H7 (cell line): Measurements from ENCODE around the gene ZSWIM6. TPM values are rescaled to one million over a fixed set of nuclear protein-coding genes. Genes with fewer than 3 reads are reported as not detected.
"Not testable (repeated sequence)": the region's sequence is repeated elsewhere in the genome, so short reads cannot be mapped to it uniquely, and the experiment has no call there.

ENCODE experiments used
- DNase-seq: peaks from one replicate; pipeline ENCODE4 v3.0.0; 2012
- H3K27me3 ChIP-seq: 2 replicates; pipeline ENCODE4 v1.6.0; 2011; ENCODE audit warnings: mild to moderate bottlenecking, low read length; ENCODE audit not compliant: control insufficient read depth, insufficient read depth
- H3K36me3 ChIP-seq: replicated peaks from 2 replicates; pipeline ENCODE4 v1.5.1; 2011; ENCODE audit warnings: low read length; ENCODE audit not compliant: control insufficient read depth, insufficient read depth
- H3K4me3 ChIP-seq: 2 replicates; pipeline ENCODE4 v1.5.1; 2011; ENCODE audit warnings: low read depth, mild to moderate bottlenecking, control low read depth, low read length, moderate library complexity; ENCODE audit not compliant: insufficient read depth
- total RNA-seq: library from RNA; depleted of rRNA; stranded (reverse); fragments of >200 nt; shearing (Covaris generic); gene quantifications from 2 replicates; pipeline ENCODE4 v1.2.3, GENCODE V29; 2014

ZSWIM6 gene
- total RNA-seq, 1 experiment from 2014 or later, result 9.1 TPM

DNA sequence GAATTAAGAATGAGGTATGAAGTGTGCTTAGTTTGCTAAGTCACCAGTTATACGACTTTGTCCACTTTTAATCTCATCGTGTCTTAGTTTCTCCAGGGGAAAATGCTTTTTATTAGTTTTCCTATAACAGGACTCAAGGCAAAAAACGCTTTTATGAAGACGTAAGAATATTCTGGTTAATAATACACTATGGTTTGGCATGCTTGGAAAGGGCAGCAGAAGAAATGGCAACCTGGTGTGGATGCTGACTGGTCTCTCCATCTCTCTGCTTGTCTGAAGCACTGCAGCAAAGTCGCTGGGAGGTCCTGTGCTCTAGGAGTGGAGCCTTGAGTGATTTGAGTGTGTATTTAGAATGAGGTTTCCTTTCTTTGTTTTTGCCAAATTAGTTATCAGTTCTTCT lies 78.8 kb downstream of the ZSWIM6 start:
- no peaks in the 10 kb centered on the region for H3K27me3 ChIP-seq
- no peak overlapping the region for H3K4me3 ChIP-seq
- no peaks in the 10 kb centered on the region for H3K36me3 ChIP-seq
- DNase-seq, result no peak

GRCh38 chr5:61412361-61412760 lies 80.3 kb downstream of the ZSWIM6 start:
- no peak for DNase-seq
- H3K36me3 ChIP-seq, result no peaks in the 10 kb centered on the region
- H3K4me3 ChIP-seq, result no peak overlapping the region
- H3K27me3 ChIP-seq, result no peaks in the 10 kb centered on the region

GRCh38 chr5:61413205-61413604 lies 81.1 kb downstream of the ZSWIM6 start:
- not testable (repeated sequence) for H3K36me3 ChIP-seq, H3K4me3 ChIP-seq, DNase-seq, H3K27me3 ChIP-seq

DNA sequence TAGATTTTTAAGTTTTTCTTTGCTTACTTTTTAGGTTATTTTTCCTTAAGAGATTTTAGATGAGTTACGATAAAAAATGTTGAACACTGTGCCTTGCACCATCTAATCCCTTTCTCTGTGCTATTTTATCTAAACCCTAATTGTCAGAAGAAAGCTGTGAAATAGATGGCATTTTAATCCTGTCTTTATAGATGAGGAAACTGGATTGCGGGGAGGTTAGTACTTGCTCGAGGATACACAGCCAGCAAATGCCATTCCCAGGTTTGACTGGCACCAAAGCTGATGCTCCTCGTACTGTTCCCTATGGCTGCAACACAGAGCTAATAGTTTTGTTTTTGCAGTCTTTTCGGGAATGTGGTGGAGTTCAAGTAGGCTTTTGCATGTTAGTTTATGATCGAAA lies 82.7 kb downstream of the ZSWIM6 start:
- no peak for DNase-seq
- Histone ChIP-seq H3K27me3 (no peaks in the 10 kb centered on the region), H3K4me3 (no peak overlapping the region), H3K36me3 (no peaks in the 10 kb centered on the region)

DNA sequence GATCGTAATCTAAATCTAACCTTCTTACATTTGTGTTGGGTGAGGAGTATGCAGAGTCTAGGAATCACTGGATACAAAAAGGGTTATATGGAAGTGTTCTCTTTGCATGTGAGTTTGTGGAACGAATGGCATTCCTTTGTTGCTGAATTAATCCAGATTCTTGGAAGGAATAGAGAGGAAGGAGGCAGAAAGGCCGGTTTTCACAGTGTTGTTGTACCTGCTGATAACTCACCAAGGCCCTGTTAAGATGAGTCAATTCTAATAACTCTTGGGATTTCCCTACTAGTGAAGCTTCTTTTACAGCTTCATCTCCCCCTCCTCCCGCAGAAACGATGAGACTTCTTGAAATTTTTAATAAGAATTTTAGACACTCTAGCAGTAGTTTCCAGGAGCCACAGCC lies 84.0 kb downstream of the ZSWIM6 start:
- Histone ChIP-seq H3K4me3 (no peak overlapping the region), H3K36me3 (no peaks in the 10 kb centered on the region), H3K27me3 (no peaks in the 10 kb centered on the region)
- DNase-seq, result no peak

- no peak for DNase-seq
- Histone ChIP-seq H3K36me3 (no peaks in the 10 kb centered on the region), H3K27me3 (no peaks in the 10 kb centered on the region), H3K4me3 (no peak overlapping the region)
Measured at GRCh38 chr5:61416420-61416819, 84.4 kb downstream of the ZSWIM6 start.

DNA sequence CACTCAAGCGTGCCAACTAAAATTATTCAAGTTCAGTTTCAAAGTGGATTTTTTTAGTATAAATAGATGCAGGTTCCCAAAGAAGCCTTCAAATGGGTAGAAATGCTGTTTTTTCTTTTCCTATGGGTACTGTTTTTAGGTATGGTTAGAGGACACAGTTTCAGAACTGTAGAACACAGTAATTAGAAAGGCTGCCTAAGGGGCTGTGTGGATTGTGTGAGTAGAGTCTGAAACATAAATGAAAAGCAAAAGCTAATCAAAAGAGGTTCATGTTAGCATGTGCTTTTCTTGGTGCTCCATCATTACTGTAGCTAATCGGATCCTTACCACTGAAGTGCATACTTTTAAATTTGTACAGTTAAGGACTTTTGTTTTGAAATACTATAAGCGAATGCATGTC lies 85.3 kb downstream of the ZSWIM6 start:
- Histone ChIP-seq H3K27me3 (no peaks in the 10 kb centered on the region), H3K4me3 (no peak overlapping the region), H3K36me3 (no peaks in the 10 kb centered on the region)
- no peak for DNase-seq

GRCh38 chr5:61417851-61418250 lies 85.8 kb downstream of the ZSWIM6 start:
- Histone ChIP-seq H3K36me3 (no peaks in the 10 kb centered on the region), H3K27me3 (no peaks in the 10 kb centered on the region), H3K4me3 (no peak overlapping the region)
- DNase-seq, result no peak

DNA sequence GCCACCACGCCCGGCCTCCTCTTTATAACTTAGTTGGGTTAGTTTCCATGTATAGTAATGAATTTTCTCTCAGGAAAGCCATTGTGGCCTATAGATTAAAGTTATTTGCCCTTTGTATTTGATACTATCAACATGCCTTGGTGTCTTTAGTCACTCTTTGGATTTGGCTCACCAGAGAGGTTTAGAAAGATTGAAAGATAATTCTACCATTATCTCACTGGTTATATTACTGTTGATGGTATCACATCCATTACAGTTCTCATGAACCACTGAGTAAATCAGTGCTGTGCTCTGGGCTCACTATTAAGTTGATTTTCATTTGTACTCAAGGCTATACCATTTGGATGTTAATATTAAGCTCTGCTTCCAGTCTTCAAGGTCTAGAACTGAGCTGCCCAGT lies 87.0 kb downstream of the ZSWIM6 start:
- Histone ChIP-seq H3K27me3 (no peaks in the 10 kb centered on the region), H3K36me3 (no peaks in the 10 kb centered on the region), H3K4me3 (no peak overlapping the region)
- DNase-seq, result no peak

DNA sequence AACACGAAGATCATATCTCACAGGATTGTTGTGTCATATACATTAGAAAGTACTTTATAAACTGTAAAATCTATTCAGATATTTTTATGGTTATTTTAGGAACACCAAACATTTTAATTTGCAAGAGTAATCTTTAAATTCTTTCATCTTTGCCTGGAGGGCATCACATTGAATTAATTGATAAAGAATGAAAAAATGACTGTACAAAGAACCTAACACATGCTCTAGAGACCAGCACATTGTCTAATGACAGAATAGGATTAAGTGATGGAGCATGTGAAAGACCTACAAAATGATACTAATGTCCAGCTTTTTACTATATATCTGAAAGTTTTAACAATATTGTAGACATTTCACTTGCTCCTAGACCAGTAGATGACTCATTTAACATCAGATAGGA lies 88.0 kb downstream of the ZSWIM6 start:
- DNase-seq, result no peak
- no peak overlapping the region for H3K4me3 ChIP-seq
- no peaks in the 10 kb centered on the region for H3K36me3 ChIP-seq

GRCh38 chr5:61421262-61421661 lies 89.2 kb downstream of the ZSWIM6 start:
- not testable (repeated sequence) for DNase-seq, H3K36me3 ChIP-seq, H3K4me3 ChIP-seq, H3K27me3 ChIP-seq

More for the DNA sequence above, 88.0 kb downstream of the ZSWIM6 start:
- no peaks in the 10 kb centered on the region for H3K27me3 ChIP-seq

GRCh38 chr5:61423487-61424145 lies 91.6 kb downstream of the ZSWIM6 start:
- no peak overlapping the region for H3K4me3 ChIP-seq
- no peaks in the 10 kb centered on the region for H3K27me3 ChIP-seq
- no peaks in the 10 kb centered on the region for H3K36me3 ChIP-seq
- no peak for DNase-seq

DNA sequence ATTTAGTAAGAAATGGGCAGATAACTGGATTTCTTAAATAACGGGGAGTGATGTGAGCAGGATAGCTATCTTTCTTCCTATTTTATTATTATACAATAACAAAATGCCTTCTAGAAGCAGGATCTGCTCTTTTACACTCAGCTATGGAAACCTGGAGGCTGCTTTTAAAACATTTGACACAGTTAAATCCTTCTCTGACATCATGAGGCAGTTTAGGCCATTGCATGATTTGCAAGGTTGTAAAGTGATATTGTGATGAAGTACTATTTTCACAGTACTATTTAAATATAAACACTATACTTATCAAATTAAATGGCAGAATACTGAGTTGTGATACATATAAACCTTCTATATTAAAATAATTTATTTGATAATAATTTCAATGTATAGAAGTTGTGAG lies 93.9 kb downstream of the ZSWIM6 start:
- no peak for DNase-seq
- Histone ChIP-seq H3K4me3 (no peak overlapping the region), H3K27me3 (no peaks in the 10 kb centered on the region), H3K36me3 (no peaks in the 10 kb centered on the region)

DNA sequence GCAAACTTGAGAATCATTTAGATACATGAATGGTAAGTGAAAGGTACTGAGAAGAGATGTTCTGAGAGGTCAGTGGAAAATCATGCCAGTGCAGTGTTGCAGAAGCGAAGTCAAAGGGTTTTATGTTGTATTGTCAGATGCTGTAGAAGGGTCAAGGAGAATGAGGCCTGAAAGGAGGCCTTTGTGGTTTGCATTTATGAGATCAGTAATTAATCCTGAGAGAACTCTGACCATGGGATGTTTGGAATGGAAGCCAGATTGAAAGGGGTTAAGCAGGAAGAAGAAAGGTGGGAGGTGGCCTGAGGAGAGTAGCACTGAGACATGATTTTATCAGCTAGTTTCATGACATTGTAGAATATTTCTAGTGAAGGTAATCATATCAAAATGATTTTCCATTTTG lies 97.8 kb downstream of the ZSWIM6 start:
- no peak overlapping the region for H3K4me3 ChIP-seq
- DNase-seq, result no peak
- no peaks in the 10 kb centered on the region for H3K27me3 ChIP-seq
- no peaks in the 10 kb centered on the region for H3K36me3 ChIP-seq

- H3K27me3 ChIP-seq, result no peaks in the 10 kb centered on the region
- no peak overlapping the region for H3K4me3 ChIP-seq
- no peak for DNase-seq
- H3K36me3 ChIP-seq, result no peaks in the 10 kb centered on the region
Measured at GRCh38 chr5:61431923-61432620, 100.0 kb downstream of the ZSWIM6 start.
